HCT116 (cell line): Measurements from ENCODE around the gene MAP7D1. TPM values are rescaled to one million over a fixed set of nuclear protein-coding genes. Genes with fewer than 3 reads are reported as not detected.

Experiments
- ATAC-seq: fragments of 200-7000 bp; cut with Tn5 transposase; 2 replicates; pipeline ENCODE4 v1.9.1; 2020; ENCODE audit warnings: mild to moderate bottlenecking, moderate library complexity
- BruUV-seq: library from RNA; stranded (reverse); fragments of 400-500 nt; replicated peaks from 2 replicates; lab custom pipeline; 2021; lab: Mats Ljungman, UMichigan
- CTCF ChIA-PET: fragments of 300-600 bp; sonication (Branson Sonifier 250); formaldehyde crosslinking; loops from one replicate; lab custom pipeline; 2021; ENCODE audit warnings: antibody characterized with exemption; lab: Charles Lee
- POLR2A ChIA-PET: fragments of 300-600, 350-600 bp; sonication (Branson Sonifier 250); formaldehyde crosslinking; loops from one replicate; lab custom pipeline; 2021; ENCODE audit warnings: antibody characterized with exemption; lab: Charles Lee
- RAD21 ChIA-PET, 2 experiments: fragments of 300-600 bp; sonication (Branson Sonifier 250); formaldehyde crosslinking; loops; one replicate each; lab custom pipeline; 2023; ENCODE audit warnings: low total read pairs in 2 of 2; ENCODE audit not compliant: uncharacterized antibody in 2 of 2, unreplicated experiment in 2 of 2, low non-redundant PET in 1 of 2; lab: Charles Lee
- DNase-seq: peaks from one replicate; pipeline ENCODE4 v3.0.0-alpha.2; 2010; ENCODE audit warnings: low read depth, low spot score
- H2AFZ ChIP-seq: fragments of 200-600 bp; shearing (Covaris generic), sonication (generic); 2 replicates; pipeline ENCODE4 v1.6.1; 2017; ENCODE audit warnings: low read depth, mixed run types, mixed read lengths, antibody characterized with exemption, low read length; ENCODE audit not compliant: poor library complexity, severe bottlenecking
- H3K27ac ChIP-seq: 2 replicates; pipeline ENCODE4 v1.5.1; 2012; ENCODE audit warnings: low read depth, low read length
- H3K27me3 ChIP-seq: fragments of 200-600 bp; sonication (generic); 2 replicates; pipeline ENCODE4 v1.6.1; 2016; ENCODE audit warnings: mixed run types, low read length, mixed read lengths; ENCODE audit not compliant: insufficient read depth
- H3K36me3 ChIP-seq, 2 experiments: fragments of 200-500 bp in 1 of 2; fragments of 200-600 bp in 1 of 2; sonication (Bioruptor generic) in 1 of 2; sonication (generic) in 1 of 2; 2 replicates each; pipeline versions ENCODE4 v1.5.1 to v1.6.1; 2014 to 2016; ENCODE audit warnings: low read length in 2 of 2, inconsistent platforms in 1 of 2, mixed read lengths in 1 of 2, mixed run types in 1 of 2; ENCODE audit not compliant: insufficient read depth in 2 of 2, control insufficient read depth in 1 of 2
- H3K4me1 ChIP-seq, 2 experiments: fragments of 200-600 bp in 1 of 2; sonication (generic) in 1 of 2; 2 replicates each; pipeline versions ENCODE4 v1.5.1 to v1.6.1; 2012 to 2017; ENCODE audit warnings: low read length in 2 of 2, inconsistent platforms in 1 of 2, mild to moderate bottlenecking in 1 of 2, mixed read lengths in 1 of 2, mixed run types in 1 of 2, moderate library complexity in 1 of 2; ENCODE audit not compliant: insufficient read depth in 2 of 2, control insufficient read depth in 1 of 2
- H3K4me2 ChIP-seq: fragments of 200-600 bp; sonication (generic); 2 replicates; pipeline ENCODE4 v1.6.1; 2017; ENCODE audit warnings: mixed run types, low read length, mixed read lengths
- H3K4me3 ChIP-seq, 2 experiments: fragments of 200-600 bp in 1 of 2; sonication (generic) in 1 of 2; replicated peaks in 1 of 2; 2 replicates each; pipeline ENCODE4 v1.5.1; 2011 to 2016; ENCODE audit warnings: low read length in 2 of 2, control low read depth in 1 of 2, low read depth in 1 of 2, mild to moderate bottlenecking in 1 of 2, mixed read lengths in 1 of 2, mixed run types in 1 of 2
- H3K79me2 ChIP-seq: fragments of 200-600 bp; sonication (generic); 2 replicates; pipeline ENCODE4 v1.6.1; 2017; ENCODE audit warnings: mild to moderate bottlenecking, mixed run types, low read length, moderate library complexity, mixed read lengths; ENCODE audit not compliant: insufficient read depth
- H3K9ac ChIP-seq: fragments of 200-600 bp; sonication (generic); 2 replicates; pipeline ENCODE4 v1.6.1; 2016; ENCODE audit warnings: low read length, mixed read lengths
- H3K9me2 ChIP-seq: fragments of 200-600 bp; sonication (generic), shearing (Covaris generic); 2 replicates; pipeline ENCODE4 v1.6.1; 2017; ENCODE audit warnings: mixed run types, mild to moderate bottlenecking, moderate library complexity; ENCODE audit not compliant: insufficient read depth
- H3K9me3 ChIP-seq, 2 experiments: fragments of 200-500 bp in 1 of 2; fragments of 200-600 bp in 1 of 2; sonication (Bioruptor generic) in 1 of 2; sonication (generic) in 1 of 2; 2 replicates each; pipeline ENCODE4 v1.6.1; 2014 to 2017; ENCODE audit warnings: low read length in 2 of 2, mixed read lengths in 2 of 2, inconsistent platforms in 1 of 2, low read depth in 1 of 2, mild to moderate bottlenecking in 1 of 2, mixed run types in 1 of 2, moderate library complexity in 1 of 2; ENCODE audit not compliant: control insufficient read depth in 1 of 2, insufficient read depth in 1 of 2
- H4K20me1 ChIP-seq: fragments of 200-600 bp; sonication (generic), shearing (Covaris generic); 2 replicates; pipeline ENCODE4 v1.6.1; 2017; ENCODE audit warnings: mixed run types, mild to moderate bottlenecking, moderate library complexity; ENCODE audit not compliant: insufficient read depth
- EZH2phosphoT487 ChIP-seq: fragments of 200-600 bp; IDR thresholded peaks from 2 replicates; pipeline ENCODE4 v1.6.1; 2018; ENCODE audit warnings: antibody characterized with exemption, borderline replicate concordance
- JUND ChIP-seq: IDR thresholded peaks from 2 replicates; pipeline ENCODE4 v1.6.1; 2012
- POLR2AphosphoS5 ChIP-seq: IDR thresholded peaks from 2 replicates; pipeline ENCODE4 v1.6.1; 2011; ENCODE audit warnings: mild to moderate bottlenecking, low read depth, low read length, moderate library complexity
- RAD21 ChIP-seq: IDR thresholded peaks from 2 replicates; pipeline ENCODE4 v1.6.1; 2012; ENCODE audit warnings: low read depth, mild to moderate bottlenecking
- SIN3A ChIP-seq: IDR thresholded peaks from 2 replicates; pipeline ENCODE4 v1.6.1; 2012; ENCODE audit warnings: low read depth
- YY1 ChIP-seq: IDR thresholded peaks from 2 replicates; pipeline ENCODE4 v1.6.1; 2011; ENCODE audit warnings: low read length, low read depth, moderate library complexity, mild to moderate bottlenecking; ENCODE audit not compliant: insufficient replicate concordance; ENCODE audit errors: extremely low read depth
- ZFX ChIP-seq: fragments of 450-650 bp; IDR thresholded peaks from 2 replicates; pipeline ENCODE4 v1.6.1; 2017
- intact Hi-C: fragments of 100-400 bp; cut with micrococcal nuclease; formaldehyde crosslinking; loops from 2 replicates; pipeline ENCODE4 v1.10.0; 2022
- total RNA-seq: library from RNA; stranded (reverse); gene quantifications from one replicate; pipeline ENCODE4 v1.2.1, GENCODE V29; 2021; ENCODE audit not compliant: unreplicated experiment
- TF ChIP-seq, protein P1 (sequence below): IDR thresholded peaks from 2 replicates; pipeline ENCODE4 v1.6.1; 2011; ENCODE audit warnings: mild to moderate bottlenecking, low read length, moderate library complexity; ENCODE audit not compliant: insufficient replicate concordance; ENCODE audit errors: extremely low read depth
- TF ChIP-seq, protein P2 (sequence below): IDR thresholded peaks from 2 replicates; pipeline ENCODE4 v1.6.1; 2012

The MAP7D1 gene
- total RNA-seq, 1 experiment from 2014 or later = 71.8 TPM

DNA sequence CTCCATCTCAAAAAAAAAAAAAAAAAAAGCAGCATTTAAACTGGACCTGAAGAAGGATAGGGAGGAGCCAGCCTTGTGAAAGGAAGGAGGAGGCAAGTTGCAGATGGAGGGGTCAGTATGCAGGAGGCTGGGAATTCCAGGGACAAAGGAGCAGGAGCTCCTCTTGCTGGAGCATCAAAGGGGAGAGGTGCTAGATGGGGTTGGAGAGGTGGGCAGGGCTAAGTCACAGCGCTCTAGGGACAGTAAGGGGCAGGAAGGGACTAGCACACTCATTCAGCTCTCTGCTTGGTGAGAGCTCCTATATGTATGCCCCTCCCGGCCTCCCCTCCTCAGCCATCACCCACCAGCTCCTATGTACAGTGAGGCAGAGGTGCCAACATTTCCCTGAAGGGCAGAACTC, 26.8 kb downstream of the MAP7D1 start:
- no peaks in the 10 kb centered on the region for H3K27me3 ChIP-seq
- RAD21 ChIA-PET = no interaction called here
- H2AFZ ChIP-seq = no peak overlapping the region
- no peak overlapping the region for H3K9ac ChIP-seq
- ATAC-seq (no peak), DNase-seq (no peak)
- TF ChIP-seq JUND (no peak), EZH2phosphoT487 (no peak), YY1 (no peak), SIN3A (no peak), ZFX (no peak), POLR2AphosphoS5 (no peak), RAD21 (no peak)
- TF ChIP-seq, protein P1, sequence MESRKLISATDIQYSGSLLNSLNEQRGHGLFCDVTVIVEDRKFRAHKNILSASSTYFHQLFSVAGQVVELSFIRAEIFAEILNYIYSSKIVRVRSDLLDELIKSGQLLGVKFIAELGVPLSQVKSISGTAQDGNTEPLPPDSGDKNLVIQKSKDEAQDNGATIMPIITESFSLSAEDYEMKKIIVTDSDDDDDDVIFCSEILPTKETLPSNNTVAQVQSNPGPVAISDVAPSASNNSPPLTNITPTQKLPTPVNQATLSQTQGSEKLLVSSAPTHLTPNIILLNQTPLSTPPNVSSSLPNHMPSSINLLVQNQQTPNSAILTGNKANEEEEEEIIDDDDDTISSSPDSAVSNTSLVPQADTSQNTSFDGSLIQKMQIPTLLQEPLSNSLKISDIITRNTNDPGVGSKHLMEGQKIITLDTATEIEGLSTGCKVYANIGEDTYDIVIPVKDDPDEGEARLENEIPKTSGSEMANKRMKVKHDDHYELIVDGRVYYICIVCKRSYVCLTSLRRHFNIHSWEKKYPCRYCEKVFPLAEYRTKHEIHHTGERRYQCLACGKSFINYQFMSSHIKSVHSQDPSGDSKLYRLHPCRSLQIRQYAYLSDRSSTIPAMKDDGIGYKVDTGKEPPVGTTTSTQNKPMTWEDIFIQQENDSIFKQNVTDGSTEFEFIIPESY = no peak
- TF ChIP-seq, protein P2, sequence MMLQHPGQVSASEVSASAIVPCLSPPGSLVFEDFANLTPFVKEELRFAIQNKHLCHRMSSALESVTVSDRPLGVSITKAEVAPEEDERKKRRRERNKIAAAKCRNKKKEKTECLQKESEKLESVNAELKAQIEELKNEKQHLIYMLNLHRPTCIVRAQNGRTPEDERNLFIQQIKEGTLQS = no peak
- H3K9me3 ChIP-seq = no peaks in the 10 kb centered on the region
- no peaks in the 10 kb centered on the region for H4K20me1 ChIP-seq
- CTCF ChIA-PET = interaction anchor here (1.2 kb wide), 1 partner anchor 34 kb away, joined by 4 read pairs; the partner anchor contains the start of gene TRAPPC3
- no peaks in the 10 kb centered on the region for H3K9me2 ChIP-seq
- no peak overlapping the region for H3K27ac ChIP-seq
- intact Hi-C loops = no loop called here
- no peak overlapping the region for H3K4me2 ChIP-seq
- H3K4me3 ChIP-seq = no peak overlapping the region
- H3K4me1 ChIP-seq = peaks cover under 1 to 13% of the 10 kb centered on the region in 2 experiments; a peak in 3 of 4 replicates
- no TSS peak for BruUV-seq
- no peaks in the 10 kb centered on the region for H3K79me2 ChIP-seq
- peaks cover 14 to 26% of the 10 kb centered on the region in 2 experiments; a peak in 3 of 4 replicates for H3K36me3 ChIP-seq
- POLR2A ChIA-PET = no interaction called here
